Gastroesophageal sphincter (tissue), 4 donors: Measurements from ENCODE around the gene PRKN. TPM values are rescaled to one million over a fixed set of nuclear protein-coding genes. Genes with fewer than 3 reads are reported as not detected.
"Not testable (repeated sequence)": the region's sequence is repeated elsewhere in the genome, so short reads cannot be mapped to it uniquely, and the experiment has no call there.

ENCODE experiments used
- ATAC-seq: fragments of 150-250 bp; one replicate; pipeline ENCODE4 v1.9.1; 2016; ENCODE audit warnings: mild to moderate bottlenecking, moderate library complexity
- H3K27ac ChIP-seq, 4 donors: fragments of 200-600 bp; sonication (generic) in 3 of 4; 1 replicate in 3 of 4; 2 replicates in 1 of 4; pipeline ENCODE4 v1.5.1; 2016 to 2019
- H3K27me3 ChIP-seq: fragments of 200-600 bp; sonication (generic); one replicate; pipeline ENCODE4 v1.5.1; 2019
- H3K36me3 ChIP-seq, 2 donors: fragments of 200-600 bp; sonication (generic); one replicate each; pipeline ENCODE4 v1.5.1; 2019; ENCODE audit warnings: control low read depth in 1 of 2
- H3K4me1 ChIP-seq, 3 donors: fragments of 200-600 bp; sonication (generic); 1 replicate in 2 of 3; 2 replicates in 1 of 3; pipeline ENCODE4 v1.5.1; 2016 to 2019; ENCODE audit warnings: control low read depth in 2 of 3
- H3K4me3 ChIP-seq, 2 donors: fragments of 200-600 bp; sonication (generic); one replicate each; pipeline ENCODE4 v1.5.1; 2019; ENCODE audit warnings: mild to moderate bottlenecking in 1 of 2, moderate library complexity in 1 of 2
- H3K9me3 ChIP-seq, 3 donors: fragments of 200-600 bp; sonication (generic); one replicate each; pipeline ENCODE4 v1.5.1; 2017 to 2019; ENCODE audit warnings: control low read depth in 2 of 3
- EP300 ChIP-seq: sonication (generic); formaldehyde crosslinking; IDR thresholded peaks from one replicate; pipeline ENCODE4 v1.6.1; 2017; ENCODE audit warnings: antibody characterized with exemption, mild to moderate bottlenecking
- POLR2A ChIP-seq, 2 donors: fragments of 450-650 bp; IDR thresholded peaks; one replicate each; pipeline ENCODE4 v1.6.1; 2017; ENCODE audit warnings: antibody characterized with exemption in 2 of 2, mild to moderate bottlenecking in 2 of 2, moderate library complexity in 1 of 2
- POLR2AphosphoS5 ChIP-seq: sonication (generic); formaldehyde crosslinking; IDR thresholded peaks from one replicate; pipeline ENCODE4 v1.6.1; 2017; ENCODE audit warnings: antibody characterized with exemption
- WGBS, 2 donors: methylation state at CpG; one replicate each; pipeline ENCODE4 v1.1.5; 2018; ENCODE audit warnings: low coverage in 1 of 2; 5-methylcytosine and 5-hydroxymethylcytosine counted together
- total RNA-seq, 4 donors: library from RNA; depleted of rRNA; stranded (reverse); fragments of >200 nt; gene quantifications; one replicate each; pipeline ENCODE4 v1.1.0, GENCODE V29; 2016
- TF ChIP-seq, protein P1 (sequence below), 4 experiments: fragments of 200-600 bp in 2 of 4; fragments of 450-650 bp in 2 of 4; sonication (generic) in 1 of 4; IDR thresholded peaks; one replicate each; pipeline ENCODE4 v1.5.1; 2017 to 2019; ENCODE audit warnings: antibody characterized with exemption in 4 of 4, mild to moderate bottlenecking in 2 of 4, moderate library complexity in 2 of 4

PRKN gene
- total RNA-seq, 4 donors from 2014 or later: 8.4 to 58.6 (median 25.8) TPM

DNA sequence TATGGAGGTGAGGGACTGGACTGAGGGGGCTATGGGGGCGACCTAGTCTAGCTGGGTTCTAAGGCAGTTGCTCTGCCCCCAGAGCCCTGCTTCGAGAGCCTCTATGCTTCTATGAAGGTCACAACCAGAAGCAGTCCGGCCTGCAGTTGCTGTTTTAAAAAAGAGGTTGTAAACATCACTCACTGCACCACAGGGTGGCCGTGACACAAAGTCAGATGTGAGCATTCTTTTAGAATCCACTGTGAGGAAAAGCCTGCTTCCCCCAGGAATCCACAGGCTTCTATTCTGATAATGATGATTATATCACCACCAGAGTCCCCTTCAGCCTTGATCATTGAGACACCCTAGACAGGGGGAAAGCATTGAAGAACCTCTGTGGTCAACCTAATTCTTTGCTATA lies 1224.0 kb downstream of the PRKN start:
- H3K4me3 ChIP-seq: no peak overlapping the region
- ATAC-seq: no peak
- TF ChIP-seq POLR2AphosphoS5 (no peak), POLR2A (IDR thresholded peaks at IDR 0.05) (no peak), EP300 (no peak)
- TF ChIP-seq, protein P1, sequence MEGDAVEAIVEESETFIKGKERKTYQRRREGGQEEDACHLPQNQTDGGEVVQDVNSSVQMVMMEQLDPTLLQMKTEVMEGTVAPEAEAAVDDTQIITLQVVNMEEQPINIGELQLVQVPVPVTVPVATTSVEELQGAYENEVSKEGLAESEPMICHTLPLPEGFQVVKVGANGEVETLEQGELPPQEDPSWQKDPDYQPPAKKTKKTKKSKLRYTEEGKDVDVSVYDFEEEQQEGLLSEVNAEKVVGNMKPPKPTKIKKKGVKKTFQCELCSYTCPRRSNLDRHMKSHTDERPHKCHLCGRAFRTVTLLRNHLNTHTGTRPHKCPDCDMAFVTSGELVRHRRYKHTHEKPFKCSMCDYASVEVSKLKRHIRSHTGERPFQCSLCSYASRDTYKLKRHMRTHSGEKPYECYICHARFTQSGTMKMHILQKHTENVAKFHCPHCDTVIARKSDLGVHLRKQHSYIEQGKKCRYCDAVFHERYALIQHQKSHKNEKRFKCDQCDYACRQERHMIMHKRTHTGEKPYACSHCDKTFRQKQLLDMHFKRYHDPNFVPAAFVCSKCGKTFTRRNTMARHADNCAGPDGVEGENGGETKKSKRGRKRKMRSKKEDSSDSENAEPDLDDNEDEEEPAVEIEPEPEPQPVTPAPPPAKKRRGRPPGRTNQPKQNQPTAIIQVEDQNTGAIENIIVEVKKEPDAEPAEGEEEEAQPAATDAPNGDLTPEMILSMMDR (IDR thresholded peaks at IDR 0.05): no peak
- H3K36me3 ChIP-seq: no peaks in the 10 kb centered on the region
- 72 to 90% methylated on average over 2 to 3 of the region's 4 CpGs for WGBS, 2 donors
- H3K27ac ChIP-seq: no peak overlapping the region
- H3K27me3 ChIP-seq: no peaks in the 10 kb centered on the region
- no peaks in the 10 kb centered on the region for H3K4me1 ChIP-seq
- H3K9me3 ChIP-seq: no peaks in the 10 kb centered on the region

DNA sequence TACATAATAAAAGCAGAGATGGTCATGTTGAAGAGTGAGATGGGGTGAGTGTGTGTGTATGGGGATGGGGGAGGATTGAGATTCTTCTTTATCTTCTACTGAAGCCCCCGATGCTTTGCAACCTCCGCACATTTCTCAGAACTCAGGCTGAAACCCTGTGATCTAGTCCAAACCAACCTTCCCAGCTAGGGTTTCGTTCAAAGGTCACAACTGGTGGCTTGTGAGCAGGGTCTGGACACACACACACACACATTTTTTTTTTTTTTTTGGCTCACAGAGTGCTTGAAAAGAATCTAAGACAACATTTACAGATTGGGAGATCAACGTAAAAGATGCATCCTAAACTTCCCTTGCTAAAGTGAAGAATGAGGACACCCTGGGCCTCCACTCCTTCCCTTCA lies 1228.7 kb downstream of the PRKN start:
- WGBS, 2 donors: 90 to 96% methylated on average over 4 of the region's 4 CpGs
- no peak for ATAC-seq
- no peaks in the 10 kb centered on the region for H3K27me3 ChIP-seq
- H3K27ac ChIP-seq: no peak overlapping the region
- no peak overlapping the region for H3K4me3 ChIP-seq
- H3K9me3 ChIP-seq: no peaks in the 10 kb centered on the region
- no peaks in the 10 kb centered on the region for H3K36me3 ChIP-seq
- TF ChIP-seq, protein P1 (IDR thresholded peaks at IDR 0.05): no peak
- no peak for TF ChIP-seq POLR2A (IDR thresholded peaks at IDR 0.05)
- TF ChIP-seq POLR2AphosphoS5: no peak
- no peak for TF ChIP-seq EP300
- peaks cover 0 to 5% (median 0%) of the 10 kb centered on the region in 3 donors for H3K4me1 ChIP-seq

DNA sequence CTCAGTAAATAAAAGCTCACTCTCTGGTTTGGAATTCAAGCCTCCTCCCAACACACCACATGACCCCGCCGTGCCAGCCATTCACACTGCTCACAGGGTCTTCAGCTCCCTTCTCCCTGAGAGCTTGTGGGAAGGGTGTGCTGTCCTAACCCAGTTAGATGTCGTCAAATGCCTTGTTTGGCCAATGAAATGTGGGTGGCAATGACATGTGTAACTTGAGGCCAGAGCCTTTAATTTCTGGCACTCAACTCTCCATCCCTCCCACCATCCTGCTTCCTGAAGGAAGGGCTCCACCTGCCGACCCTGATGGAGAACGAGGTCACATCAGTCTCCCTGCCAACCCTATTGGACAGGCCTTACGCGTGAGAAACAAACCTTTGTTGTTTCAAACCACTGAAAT lies 1229.2 kb downstream of the PRKN start:
- no peak for ATAC-seq
- Histone ChIP-seq H3K36me3 (no peaks in the 10 kb centered on the region), H3K27ac (no peak overlapping the region), H3K4me1 (peaks cover 0 to 7% (median 0%) of the 10 kb centered on the region in 3 donors), H3K27me3 (no peaks in the 10 kb centered on the region), H3K9me3 (no peaks in the 10 kb centered on the region), H3K4me3 (no peak overlapping the region)
- TF ChIP-seq, protein P1 (IDR thresholded peaks at IDR 0.05): peak in 1 of 4 experiments; percentile 32
- no peak for TF ChIP-seq POLR2AphosphoS5
- 50 to 68% methylated on average over 3 to 7 of the region's 7 CpGs for WGBS, 2 donors

GRCh38 chr6:161496941-161497340 lies 1230.6 kb downstream of the PRKN start:
- Histone ChIP-seq H3K4me3 (no peak overlapping the region), H3K27ac (no peak overlapping the region), H3K4me1 (peaks cover 0 to 7% (median 0%) of the 10 kb centered on the region in 3 donors), H3K36me3 (no peaks in the 10 kb centered on the region), H3K9me3 (no peaks in the 10 kb centered on the region), H3K27me3 (no peaks in the 10 kb centered on the region)
- no peak for TF ChIP-seq POLR2A (IDR thresholded peaks at IDR 0.05)
- TF ChIP-seq EP300: no peak
- no peak for TF ChIP-seq POLR2AphosphoS5
- TF ChIP-seq, protein P1 (IDR thresholded peaks at IDR 0.05): no peak
- no peak for ATAC-seq
- WGBS, 2 donors: 85% methylated on average over 2 of the region's 8 CpGs; no CpG with 5 or more reads in 1 of the 2 donors

GRCh38 chr6:161496271-161496670 lies 1231.3 kb downstream of the PRKN start:
- not testable (repeated sequence) for H3K9me3 ChIP-seq, ATAC-seq, H3K27ac ChIP-seq, H3K4me1 ChIP-seq, H3K27me3 ChIP-seq, H3K4me3 ChIP-seq, H3K36me3 ChIP-seq
- WGBS, 2 donors: 91% methylated on average over 4 of the region's 4 CpGs
